ENCODE data around the gene PVR. TPM values are rescaled to one million over a fixed set of nuclear protein-coding genes. Genes with fewer than 3 reads are reported as not detected.
"Not testable (repeated sequence)": the region's sequence is repeated elsewhere in the genome, so short reads cannot be mapped to it uniquely, and the experiment has no call there.

The PVR gene
- total RNA-seq, 1 donor = 4.5 TPM

DNA sequence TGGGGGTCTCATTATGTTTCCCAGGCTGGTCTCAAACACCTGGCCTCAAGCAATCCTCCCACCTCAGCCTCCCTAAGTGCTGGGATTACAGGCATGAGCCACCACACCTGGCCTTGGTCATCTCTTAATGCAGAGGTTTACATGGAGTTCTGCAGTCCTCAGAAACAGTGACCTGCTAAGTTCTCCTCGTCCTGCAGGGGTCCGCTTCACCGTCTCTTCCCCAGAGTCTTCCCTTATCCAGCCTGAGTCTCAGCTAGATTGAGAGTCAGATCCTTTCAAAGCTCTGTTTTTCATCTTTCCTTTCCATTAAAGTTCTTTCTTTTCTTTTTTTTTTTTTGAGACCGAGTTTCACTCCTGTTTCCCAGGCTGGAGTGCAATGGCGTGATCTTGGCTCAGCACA, 33.2 kb upstream of the PVR start:
- H3K27me3 ChIP-seq (ENCODE audit: insufficient read depth, low read length); H3K9me3 ChIP-seq (ENCODE audit: low read depth, low read length); H3K4me3 ChIP-seq (ENCODE audit: low read length): not testable (repeated sequence)
- peaks cover 20% of the 10 kb centered on the region for H3K4me1 ChIP-seq (ENCODE audit: insufficient read depth, low read length)

DNA sequence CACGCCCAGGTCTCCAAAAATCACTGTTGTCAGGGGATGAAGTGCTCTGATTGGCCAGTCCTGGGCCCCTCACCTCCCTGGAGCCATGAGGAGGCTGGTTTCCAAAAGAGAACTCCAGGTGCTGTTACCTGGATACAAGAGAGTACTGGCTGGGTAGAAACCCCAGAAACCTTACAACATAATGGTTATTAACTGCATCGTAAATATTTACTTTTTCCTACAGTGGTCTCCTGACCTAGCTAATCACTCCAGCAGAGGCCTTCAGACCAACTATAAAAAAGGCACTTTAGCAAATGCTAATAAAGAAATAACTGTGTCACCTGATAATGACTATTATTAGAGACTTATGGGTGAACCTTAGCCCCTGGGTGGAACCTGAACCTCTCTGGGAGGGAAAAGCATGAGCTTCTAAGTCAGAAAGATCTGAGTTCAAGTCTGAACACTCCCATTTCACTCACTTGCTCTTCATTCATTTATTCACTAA, 31.9 kb upstream of the PVR start:
- no peaks in the 10 kb centered on the region for H3K9me3 ChIP-seq (ENCODE audit: low read depth, low read length)
- H3K27me3 ChIP-seq (ENCODE audit: insufficient read depth, low read length) = no peaks in the 10 kb centered on the region
- peaks cover 19% of the 10 kb centered on the region for H3K4me1 ChIP-seq (ENCODE audit: insufficient read depth, low read length)
- no peak overlapping the region for H3K4me3 ChIP-seq (ENCODE audit: low read length)

DNA sequence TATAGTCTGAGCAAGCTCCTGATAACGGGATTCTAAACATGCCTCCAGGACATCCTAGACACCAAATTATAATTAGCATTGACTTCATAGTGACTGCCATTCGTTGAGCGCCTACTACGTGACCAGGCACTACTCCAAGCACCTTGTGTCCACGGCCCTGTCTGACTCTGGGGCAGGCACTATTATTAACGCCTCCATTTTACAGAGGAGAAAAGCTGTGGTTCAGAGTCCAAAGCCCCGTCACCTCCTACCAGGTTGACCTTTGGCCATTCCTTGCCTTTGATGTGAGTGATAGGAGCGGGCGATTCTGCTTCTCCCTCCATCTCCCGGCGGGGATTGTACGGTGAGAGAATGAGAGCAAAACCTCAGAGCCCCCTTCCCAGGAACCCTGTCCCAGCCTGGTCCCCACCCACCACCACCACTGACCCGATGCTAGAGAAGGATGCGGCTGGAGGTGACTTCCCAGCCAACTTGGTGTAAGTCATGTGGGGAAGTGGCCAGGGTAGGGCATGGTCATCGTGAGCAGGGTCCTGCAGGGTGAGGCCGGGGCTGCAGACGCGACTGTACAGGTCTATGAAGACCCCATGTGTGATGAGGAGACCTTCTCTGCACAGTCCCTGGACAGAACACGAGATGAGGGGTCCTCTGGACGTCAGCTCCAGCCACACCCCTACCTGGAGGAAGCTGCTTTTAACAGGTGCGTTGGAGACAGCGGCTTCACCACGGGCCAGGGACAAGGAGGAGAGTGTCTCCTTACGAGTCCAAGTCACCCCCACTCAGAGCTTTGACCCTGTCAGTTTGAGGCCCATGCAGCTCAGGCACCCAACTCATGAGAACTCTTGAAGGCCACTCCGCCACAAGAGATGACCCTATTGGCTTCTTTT, 30.2 kb upstream of the PVR start, which contains the start of gene IGSF23:
TSS of gene IGSF23 (plus strand) at position 269 of the 884 bp plus-strand sequence. CDS start at position 352, 83 bp downstream.
- H3K9me3 ChIP-seq (ENCODE audit: low read depth, low read length) = no peaks in the 10 kb centered on the region
- H3K27me3 ChIP-seq (ENCODE audit: insufficient read depth, low read length) = no peaks in the 10 kb centered on the region
- H3K4me3 ChIP-seq (ENCODE audit: low read length) = no peak within 1 kb of the TSS
- H3K4me1 ChIP-seq (ENCODE audit: insufficient read depth, low read length) = peaks cover 6% of the 10 kb centered on the region

DNA sequence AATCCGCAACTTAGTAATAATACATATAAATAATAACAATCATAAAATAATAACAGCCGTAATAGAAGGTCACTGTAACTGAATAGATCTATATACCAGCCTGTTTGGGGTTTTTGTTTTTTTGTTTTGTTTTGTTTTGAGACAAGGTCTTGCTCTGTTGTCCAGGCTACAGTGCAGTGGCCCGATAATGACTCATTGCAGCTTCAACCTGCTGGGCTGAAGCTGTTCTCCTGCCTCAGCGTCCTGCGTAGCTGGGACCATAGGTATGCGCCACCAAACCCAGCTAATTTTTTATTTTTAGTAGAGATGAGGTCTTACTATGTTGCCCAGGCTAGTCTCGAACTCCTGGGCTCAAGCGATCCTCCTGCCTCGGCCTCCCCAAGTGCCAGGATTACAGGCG, 29.4 kb upstream of the PVR start:
- no peaks in the 10 kb centered on the region for H3K27me3 ChIP-seq (ENCODE audit: insufficient read depth, low read length)
- peaks cover 14% of the 10 kb centered on the region for H3K4me1 ChIP-seq (ENCODE audit: insufficient read depth, low read length)
- no peak overlapping the region for H3K4me3 ChIP-seq (ENCODE audit: low read length)
- H3K9me3 ChIP-seq (ENCODE audit: low read depth, low read length) = no peaks in the 10 kb centered on the region

DNA sequence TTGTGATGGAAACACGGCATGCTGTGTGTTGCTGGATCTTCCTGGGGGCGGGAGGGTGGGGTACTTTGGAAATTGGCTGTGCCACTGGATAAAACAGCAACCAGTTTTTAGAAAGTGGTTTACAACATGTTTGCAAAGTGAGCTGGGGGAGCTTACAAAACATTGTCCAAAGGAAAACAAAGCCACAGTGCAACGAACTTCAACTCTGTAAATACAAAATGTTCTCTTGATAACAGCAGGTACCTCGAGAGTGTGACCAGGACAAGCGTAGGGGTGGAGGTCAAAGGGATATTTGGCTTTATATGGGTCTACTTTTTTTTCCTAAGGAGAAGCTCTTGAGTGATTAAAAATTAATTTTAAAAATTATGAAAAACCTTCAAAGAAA, 27.9 kb upstream of the PVR start:
- peaks cover 17% of the 10 kb centered on the region for H3K4me1 ChIP-seq (ENCODE audit: insufficient read depth, low read length)
- no peaks in the 10 kb centered on the region for H3K27me3 ChIP-seq (ENCODE audit: insufficient read depth, low read length)
- no peaks in the 10 kb centered on the region for H3K9me3 ChIP-seq (ENCODE audit: low read depth, low read length)
- no peak overlapping the region for H3K4me3 ChIP-seq (ENCODE audit: low read length)

DNA sequence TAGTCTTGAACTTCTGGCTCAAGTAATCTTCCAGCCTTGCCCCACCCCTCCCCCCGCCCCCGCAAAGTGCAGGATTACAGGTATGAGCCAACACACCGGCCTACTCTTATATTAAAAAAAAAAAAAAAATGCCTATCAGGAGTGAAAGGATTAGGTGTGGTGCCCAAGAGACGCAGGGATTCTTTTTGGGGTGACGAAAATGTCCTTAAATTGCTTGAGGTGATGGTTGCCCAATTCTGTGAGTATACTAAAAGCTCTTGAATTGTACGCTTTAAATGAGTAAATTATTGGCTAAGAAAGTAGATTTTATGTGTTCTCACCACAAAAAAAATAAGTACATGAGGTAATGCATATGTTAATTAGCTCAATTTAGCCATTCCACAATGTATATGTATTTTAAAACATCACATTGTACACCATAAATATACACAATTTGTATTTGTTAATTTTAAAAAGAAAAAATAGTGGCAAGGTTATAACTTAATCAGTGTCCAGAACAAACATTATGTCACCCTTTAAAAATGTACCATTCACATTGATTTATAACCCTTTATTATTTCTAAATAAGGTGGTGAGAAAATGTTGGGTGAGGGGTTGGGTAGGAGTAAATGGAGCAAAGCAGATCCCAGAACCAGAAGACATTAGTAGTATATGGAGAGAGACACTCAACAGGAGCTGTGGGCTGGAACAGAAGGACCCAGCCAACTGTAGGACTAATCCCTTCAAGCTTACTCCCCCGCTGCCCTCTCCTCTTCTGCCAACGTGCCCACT, 26.4 kb upstream of the PVR start:
- peaks cover 19% of the 10 kb centered on the region for H3K4me1 ChIP-seq (ENCODE audit: insufficient read depth, low read length)
- H3K4me3 ChIP-seq (ENCODE audit: low read length) = no peak overlapping the region

DNA sequence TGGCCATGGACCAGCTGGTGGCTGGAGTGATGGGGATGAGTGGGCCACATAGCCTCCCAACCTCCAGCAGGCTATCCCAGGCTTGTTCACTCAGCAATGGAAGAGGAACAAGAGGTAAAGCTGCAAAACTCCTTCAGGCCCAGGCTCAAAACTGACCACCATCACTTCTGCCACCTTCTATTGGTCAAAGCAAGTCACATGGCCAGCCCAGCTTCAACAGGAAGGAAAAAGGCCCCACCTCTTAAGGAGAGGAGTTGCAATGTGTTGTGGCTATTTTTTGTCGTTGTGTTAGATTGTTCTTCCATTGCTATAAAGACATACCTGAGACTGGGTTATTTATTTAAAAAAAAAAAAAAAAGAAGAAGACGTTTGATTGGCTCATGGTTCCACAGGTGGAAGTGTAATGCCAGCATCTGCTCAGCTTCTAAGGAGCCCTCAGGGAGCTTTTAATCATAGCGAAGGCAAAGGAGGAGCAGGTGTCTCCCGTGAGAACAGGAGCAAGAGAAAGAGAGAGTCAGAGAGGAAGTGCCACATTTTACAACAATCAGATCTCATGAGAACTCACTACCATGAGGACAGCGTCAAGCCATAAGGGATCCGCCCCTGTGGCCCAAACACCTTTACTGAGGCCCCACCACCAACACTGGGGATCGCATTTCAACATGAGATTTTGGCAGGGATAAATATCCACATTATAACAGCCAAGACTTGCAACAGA, 24.9 kb upstream of the PVR start:
- no peak overlapping the region for H3K4me3 ChIP-seq (ENCODE audit: low read length)
- H3K9me3 ChIP-seq (ENCODE audit: low read depth, low read length) = no peaks in the 10 kb centered on the region
- peaks cover 34% of the 10 kb centered on the region for H3K4me1 ChIP-seq (ENCODE audit: insufficient read depth, low read length)

More for the DNA sequence above, 26.4 kb upstream of the PVR start:
- no peaks in the 10 kb centered on the region for H3K9me3 ChIP-seq (ENCODE audit: low read depth, low read length)
- H3K27me3 ChIP-seq (ENCODE audit: insufficient read depth, low read length) = no peaks in the 10 kb centered on the region

DNA sequence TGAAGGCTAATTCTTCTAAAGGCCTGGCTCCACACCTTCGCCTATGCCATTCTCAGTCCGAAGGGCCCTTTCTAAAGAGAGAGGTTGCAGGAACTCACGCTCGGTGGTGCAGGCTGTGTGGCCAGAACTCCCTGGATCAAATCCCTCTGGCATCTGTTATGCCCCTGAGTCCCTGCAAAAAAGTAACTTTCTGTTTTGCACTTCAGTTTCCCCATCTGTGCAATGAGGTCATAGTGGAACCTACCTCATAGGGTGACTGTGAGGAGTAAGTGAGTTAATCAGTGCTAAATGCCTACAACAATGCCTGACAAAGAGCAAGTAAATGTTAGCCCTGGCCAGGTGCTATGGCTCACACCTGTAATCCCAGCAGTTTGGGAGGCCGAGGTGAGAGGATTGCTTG, 23.0 kb upstream of the PVR start:
- H3K4me1 ChIP-seq (ENCODE audit: insufficient read depth, low read length) = peaks cover 37% of the 10 kb centered on the region
- no peaks in the 10 kb centered on the region for H3K27me3 ChIP-seq (ENCODE audit: insufficient read depth, low read length)
- H3K9me3 ChIP-seq (ENCODE audit: low read depth, low read length) = no peaks in the 10 kb centered on the region
- H3K4me3 ChIP-seq (ENCODE audit: low read length) = no peak overlapping the region

More for the DNA sequence above, 24.9 kb upstream of the PVR start:
- no peaks in the 10 kb centered on the region for H3K27me3 ChIP-seq (ENCODE audit: insufficient read depth, low read length)

DNA sequence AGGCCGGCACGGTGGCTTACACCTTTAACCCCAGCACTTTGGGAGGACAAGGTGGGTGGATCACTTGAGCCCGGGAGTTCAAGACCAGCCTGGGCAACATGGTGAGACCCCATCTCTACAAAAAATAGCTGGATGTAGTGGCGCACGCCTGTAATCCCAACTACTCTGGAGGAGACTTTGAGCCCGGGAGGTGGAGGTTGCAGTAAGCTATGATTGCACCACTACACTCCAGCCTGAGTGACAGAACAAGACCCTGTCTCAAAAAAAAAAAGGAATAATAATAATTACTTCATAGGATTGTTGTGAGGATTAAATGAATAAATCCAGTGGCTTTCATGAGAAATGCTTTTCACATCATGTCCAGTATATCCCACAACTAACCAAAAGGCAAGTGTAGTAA, 22.3 kb upstream of the PVR start:
- Histone ChIP-seq H3K4me1 (ENCODE audit: insufficient read depth, low read length) (peaks cover 37% of the 10 kb centered on the region), H3K4me3 (ENCODE audit: low read length) (no peak overlapping the region), H3K27me3 (ENCODE audit: insufficient read depth, low read length) (no peaks in the 10 kb centered on the region), H3K9me3 (ENCODE audit: low read depth, low read length) (no peaks in the 10 kb centered on the region)

DNA sequence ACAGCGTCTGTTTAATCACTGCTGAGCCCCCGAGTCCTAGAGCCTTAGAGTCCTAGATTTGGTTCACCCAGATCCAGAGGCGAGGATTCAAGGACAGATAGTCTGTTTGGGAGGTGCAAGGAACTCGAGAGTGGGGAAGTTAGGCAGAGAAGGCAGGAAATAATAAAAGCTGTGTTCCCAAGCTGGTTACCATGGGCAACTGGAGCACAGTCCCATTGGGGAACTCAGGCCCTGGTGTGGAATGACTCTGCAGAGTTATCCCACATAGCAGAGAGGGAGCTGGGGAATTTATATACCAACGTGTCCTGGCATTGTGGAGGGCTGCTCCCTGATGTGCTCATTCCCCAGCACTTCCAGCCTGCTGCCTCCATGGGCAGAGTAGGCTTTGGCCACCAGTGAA, 20.6 kb upstream of the PVR start:
- H3K27me3 ChIP-seq (ENCODE audit: insufficient read depth, low read length) = no peaks in the 10 kb centered on the region
- H3K9me3 ChIP-seq (ENCODE audit: low read depth, low read length) = no peaks in the 10 kb centered on the region
- H3K4me1 ChIP-seq (ENCODE audit: insufficient read depth, low read length) = peaks cover 37% of the 10 kb centered on the region
- H3K4me3 ChIP-seq (ENCODE audit: low read length) = no peak overlapping the region

DNA sequence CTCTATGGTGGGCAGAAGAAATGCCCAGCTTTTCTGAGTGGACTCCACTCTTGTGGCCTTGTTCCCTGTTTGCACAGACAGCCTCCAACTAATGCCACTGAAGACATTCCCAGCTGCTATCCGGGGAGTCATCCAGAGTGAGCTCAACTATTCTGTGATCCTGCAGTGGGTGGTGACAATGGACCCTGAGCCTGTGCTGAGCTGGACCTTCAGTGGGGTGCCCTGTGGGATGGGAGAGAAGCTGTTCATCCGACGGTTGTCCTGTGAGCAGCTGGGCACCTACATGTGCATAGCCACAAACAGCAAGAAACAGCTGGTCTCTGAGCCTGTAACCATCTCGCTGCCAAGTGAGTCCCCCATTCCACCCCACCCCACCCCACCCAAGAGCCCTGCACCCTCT, 20.1 kb upstream of the PVR start:
- Histone ChIP-seq H3K27me3 (ENCODE audit: insufficient read depth, low read length) (no peaks in the 10 kb centered on the region), H3K4me1 (ENCODE audit: insufficient read depth, low read length) (peaks cover 35% of the 10 kb centered on the region), H3K9me3 (ENCODE audit: low read depth, low read length) (no peaks in the 10 kb centered on the region), H3K4me3 (ENCODE audit: low read length) (no peak overlapping the region)

DNA sequence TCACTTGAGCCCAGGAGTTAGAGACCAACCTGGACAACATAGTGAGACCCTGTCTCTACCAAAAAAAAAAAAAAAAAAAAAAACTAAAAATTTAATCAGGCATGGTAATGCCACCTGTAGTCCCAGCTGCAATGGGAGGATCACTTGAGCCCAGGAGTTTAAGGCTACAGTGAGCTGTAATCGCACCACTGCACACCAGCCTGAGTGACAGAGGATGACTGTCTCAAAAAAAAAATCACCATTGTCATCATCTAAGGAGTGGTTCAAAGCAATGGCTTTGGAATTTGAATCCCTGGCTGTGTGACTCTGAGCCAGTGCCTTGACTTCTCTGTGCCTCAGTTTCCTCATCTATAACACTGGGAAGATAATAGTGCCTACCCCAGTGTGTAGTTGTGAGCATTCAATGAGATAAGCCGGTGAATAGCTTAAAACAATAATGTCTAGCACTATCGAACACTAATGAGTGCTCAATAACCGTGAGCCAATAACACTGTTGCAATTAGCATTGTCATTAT, 18.8 kb upstream of the PVR start:
- no peaks in the 10 kb centered on the region for H3K27me3 ChIP-seq (ENCODE audit: insufficient read depth, low read length)
- H3K4me1 ChIP-seq (ENCODE audit: insufficient read depth, low read length) = peaks cover 25% of the 10 kb centered on the region
- no peaks in the 10 kb centered on the region for H3K9me3 ChIP-seq (ENCODE audit: low read depth, low read length)
- H3K4me3 ChIP-seq (ENCODE audit: low read length) = no peak overlapping the region

DNA sequence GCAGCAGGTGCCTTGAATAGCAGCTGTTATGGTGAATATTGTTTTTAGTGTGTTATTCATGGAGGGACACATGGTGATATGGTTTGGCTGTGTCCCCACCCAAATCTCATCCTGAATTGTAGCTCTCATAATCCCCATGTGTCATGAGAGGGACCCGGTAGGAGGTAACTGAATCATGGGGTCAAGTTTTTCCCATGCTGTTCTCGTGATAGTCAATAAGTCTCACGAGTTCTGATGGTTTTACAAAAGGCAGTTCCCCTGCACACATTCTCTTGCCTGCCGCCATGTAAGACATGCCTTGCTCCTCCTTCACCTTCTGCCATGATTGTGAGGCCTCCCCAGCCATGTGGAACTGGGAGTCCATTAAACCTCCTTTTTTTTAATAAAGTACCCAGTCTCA, 18.1 kb upstream of the PVR start:
- H3K4me3 ChIP-seq (ENCODE audit: low read length); H3K9me3 ChIP-seq (ENCODE audit: low read depth, low read length); H3K27me3 ChIP-seq (ENCODE audit: insufficient read depth, low read length): not testable (repeated sequence)
- peaks cover 25% of the 10 kb centered on the region for H3K4me1 ChIP-seq (ENCODE audit: insufficient read depth, low read length)

DNA sequence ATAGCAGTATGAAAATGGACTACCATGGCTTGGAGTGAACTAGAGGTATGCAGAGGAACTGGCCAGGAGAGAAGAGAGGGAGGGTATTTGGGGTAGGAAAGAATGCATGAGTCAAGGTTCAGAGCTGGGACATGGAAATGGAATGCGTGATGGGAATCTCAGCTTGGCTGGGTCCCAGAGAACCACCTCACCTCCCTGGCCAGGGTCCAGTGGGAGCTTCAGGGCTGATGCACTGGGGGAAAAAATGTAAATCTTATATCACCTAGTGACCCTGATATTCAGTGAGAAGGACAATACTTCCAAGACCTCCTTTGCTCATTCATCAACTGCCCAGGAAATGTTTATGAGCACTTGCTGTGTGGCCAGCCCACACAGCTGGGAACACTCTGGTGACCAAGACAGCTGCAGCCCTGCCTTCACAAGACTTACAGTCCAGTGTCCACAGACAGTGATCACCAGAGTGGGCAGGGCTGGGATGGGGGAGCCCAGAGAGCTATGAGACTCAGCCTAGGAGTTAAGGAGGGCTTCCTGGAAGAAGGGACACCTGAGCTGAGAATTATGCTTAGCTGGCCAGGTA, 17.6 kb upstream of the PVR start:
- Histone ChIP-seq H3K4me1 (ENCODE audit: insufficient read depth, low read length) (peaks cover 25% of the 10 kb centered on the region), H3K9me3 (ENCODE audit: low read depth, low read length) (no peaks in the 10 kb centered on the region), H3K27me3 (ENCODE audit: insufficient read depth, low read length) (no peaks in the 10 kb centered on the region), H3K4me3 (ENCODE audit: low read length) (no peak overlapping the region)

Data from mononuclear cell (primary cell).